GM18909 (cell line): ENCODE results near the gene ABL2.
"Not testable (repeated sequence)": the region's sequence is repeated elsewhere in the genome, so short reads cannot be mapped to it uniquely, and the experiment has no call there.

Experiments used
- ATAC-seq: cut with Tn5 transposase; IDR thresholded peaks from one replicate; pipeline ENCODE4 v1.9.1; 2021; ENCODE audit warnings: mild to moderate bottlenecking; ENCODE audit not compliant: unreplicated experiment, poor library complexity

The ABL2 gene

DNA sequence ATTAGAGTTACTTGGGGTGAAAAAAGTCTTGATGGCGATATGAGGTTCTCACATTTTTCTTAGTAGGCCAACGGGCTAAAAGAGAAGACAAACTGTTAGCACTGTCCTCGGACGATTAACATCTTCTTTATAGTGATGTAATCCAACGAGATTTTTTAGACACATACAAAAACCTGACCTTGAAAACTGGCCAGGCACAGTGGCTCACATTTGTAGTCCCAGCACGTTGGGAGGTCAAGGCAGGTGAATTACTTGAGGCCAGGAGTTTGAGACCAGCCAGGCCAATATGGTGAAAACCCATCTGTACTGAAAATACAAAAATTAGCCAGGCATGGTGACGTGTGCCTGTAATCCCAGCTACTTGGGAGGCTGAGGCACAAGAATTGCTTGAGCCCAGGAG lies 8.4 kb downstream of the ABL2 start:
- ATAC-seq = not testable (repeated sequence)

DNA sequence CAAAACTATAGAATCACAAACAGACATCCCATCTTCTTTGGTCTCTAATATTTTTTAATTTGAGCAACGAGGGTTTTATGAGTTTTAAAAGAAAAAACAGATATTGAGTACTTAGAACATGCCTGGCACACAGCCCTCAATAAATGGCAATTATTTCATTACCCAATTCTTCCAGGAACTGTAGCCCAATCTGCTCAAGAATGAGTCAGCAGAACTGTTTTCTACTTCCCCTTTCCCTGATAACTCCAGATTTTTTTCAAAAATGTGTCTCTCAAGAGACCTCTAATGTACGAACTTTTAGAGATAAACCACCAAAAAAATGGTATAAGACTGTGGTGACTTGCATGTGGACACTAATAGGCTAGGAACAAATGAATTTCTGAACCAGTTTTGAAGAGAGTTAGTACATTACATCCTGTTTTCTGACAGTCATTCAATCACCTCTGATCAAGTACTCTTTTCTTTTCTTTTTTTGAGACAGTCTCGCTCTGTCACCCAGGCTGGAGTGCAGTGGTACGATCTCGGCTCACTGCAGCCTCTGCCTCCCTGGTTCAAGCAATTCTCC lies 11.5 kb downstream of the ABL2 start:
- no peak for ATAC-seq

DNA sequence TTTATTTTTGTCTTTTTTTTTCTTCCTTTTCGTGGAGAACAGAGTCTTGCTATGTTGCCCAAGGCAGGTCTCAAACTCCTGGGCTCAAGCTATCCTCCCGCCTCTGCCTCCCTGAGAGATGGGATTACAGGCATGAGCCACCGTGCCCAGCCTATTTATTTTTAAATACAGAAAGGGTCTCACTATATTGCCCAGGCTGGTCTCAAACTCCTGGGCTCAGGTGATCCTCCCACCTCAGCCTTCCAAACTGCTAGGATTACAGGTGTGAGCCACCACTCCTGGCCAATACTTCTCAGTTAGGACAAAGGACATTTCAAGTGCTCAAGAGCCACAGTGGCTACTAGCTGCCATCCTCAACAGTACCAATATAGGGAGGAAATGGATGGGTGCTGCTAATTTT lies 16.2 kb downstream of the ABL2 start:
- ATAC-seq = not testable (repeated sequence)

- ATAC-seq = no peak
Observed at GRCh38 chr1:179208681-179209477, 20.6 kb downstream of the ABL2 start.

DNA sequence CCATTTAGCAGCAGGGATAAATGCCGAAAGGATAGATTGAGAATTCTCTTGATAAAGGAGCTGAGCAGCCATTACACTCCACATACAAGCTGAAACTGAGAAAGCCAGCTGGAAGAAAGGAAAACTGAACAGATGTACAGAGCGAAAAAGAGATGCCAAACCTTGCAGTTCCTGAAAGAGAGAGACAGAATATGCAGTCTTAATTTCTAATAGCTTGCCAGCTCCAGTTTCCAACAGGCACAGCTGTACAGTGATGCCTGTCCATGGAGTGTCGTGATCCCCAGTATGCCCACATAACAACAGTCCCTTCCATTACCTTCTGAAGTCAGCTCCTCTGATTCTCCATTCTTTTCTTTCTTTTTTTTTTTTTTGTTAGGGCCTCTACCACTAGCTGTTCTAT lies 22.7 kb downstream of the ABL2 start:
- ATAC-seq = no peak

GRCh38 chr1:179205284-179205683 lies 24.2 kb downstream of the ABL2 start:
- ATAC-seq = no peak

DNA sequence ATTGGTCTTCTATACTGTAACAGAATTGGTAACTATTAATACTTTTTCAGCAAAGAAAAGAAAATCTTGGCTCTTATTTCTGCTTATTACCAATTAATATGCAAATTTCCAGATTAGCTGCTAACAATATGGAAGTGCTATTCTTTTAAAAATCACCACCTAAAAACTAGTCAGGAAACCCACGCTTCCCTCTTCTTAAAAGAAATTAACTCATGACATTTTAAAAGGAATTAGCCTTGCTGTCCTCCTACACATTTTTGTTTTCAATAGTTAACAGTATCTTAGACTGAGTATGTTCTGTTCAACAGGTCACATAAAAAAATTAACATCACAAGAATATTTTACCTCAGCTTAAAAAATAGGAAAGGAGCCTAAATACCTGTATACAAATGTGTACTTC lies 27.3 kb downstream of the ABL2 start:
- ATAC-seq = no peak

- ATAC-seq = no peak
Observed at GRCh38 chr1:179200586-179200985, 28.9 kb downstream of the ABL2 start.

DNA sequence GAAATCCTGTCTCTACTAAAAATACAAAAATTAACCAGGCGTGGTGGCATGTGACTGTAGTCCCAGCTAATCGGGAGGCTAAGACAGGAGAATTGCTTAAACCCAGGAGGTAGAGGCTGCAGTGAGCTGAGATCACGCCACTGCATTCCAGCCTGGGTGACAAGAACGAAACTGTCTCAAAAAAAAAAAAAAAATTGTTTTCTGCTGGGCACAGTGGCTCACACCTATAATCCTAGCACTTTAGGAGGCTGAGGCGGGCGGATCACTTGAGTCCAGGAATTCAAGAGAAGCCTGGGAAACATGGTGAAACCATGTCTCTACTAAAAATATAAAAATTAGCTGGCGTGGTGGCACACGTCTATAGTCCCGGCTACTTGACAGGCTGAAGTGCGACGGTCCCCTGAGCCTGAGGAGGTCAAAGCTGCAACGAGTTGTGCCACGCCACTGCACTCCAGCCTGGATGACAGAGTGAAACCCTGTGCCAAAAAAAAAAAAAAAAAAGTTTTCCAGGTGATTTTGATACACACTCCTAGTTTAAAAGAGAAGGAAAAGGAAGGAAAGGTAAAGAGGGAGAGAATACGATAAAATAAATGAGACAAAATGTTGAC lies 31.7 kb downstream of the ABL2 start:
- ATAC-seq = no peak

DNA sequence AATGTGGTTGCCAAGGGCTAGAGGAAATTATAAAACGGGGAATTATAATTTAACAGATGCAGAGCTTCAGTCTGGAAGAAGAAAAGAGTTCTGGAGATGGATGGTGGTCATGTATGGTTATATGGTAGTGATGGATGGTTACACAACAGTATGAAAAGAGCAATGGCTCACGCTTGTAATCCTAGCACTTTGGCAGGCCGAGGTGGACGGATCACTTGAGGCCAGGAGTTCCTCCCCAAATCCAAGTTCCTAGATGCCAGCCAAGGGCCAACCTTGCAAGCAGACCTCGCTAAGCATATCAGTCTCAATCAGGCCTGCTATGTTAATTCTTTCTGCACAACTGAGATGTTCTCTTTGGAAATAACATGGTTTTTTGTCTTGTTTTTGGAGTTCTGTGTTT lies 33.6 kb downstream of the ABL2 start:
- not testable (repeated sequence) for ATAC-seq

DNA sequence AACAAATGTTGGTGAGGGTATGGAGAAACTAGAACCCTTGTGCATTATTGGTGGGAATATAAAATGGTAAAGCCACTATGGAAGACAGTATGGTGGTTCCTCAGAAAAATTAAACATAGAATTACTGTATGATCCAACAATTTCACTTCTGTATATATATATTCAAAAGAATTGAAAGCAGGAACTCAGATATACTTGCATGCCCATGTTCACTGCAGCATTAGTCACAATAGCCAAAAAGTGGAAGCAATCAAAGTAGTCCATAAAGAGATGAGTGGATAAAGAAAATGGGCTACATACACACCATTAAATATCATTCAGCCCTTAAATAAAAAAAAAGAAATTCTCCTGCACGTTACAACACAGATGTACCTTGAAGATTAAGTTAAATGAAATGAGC lies 34.1 kb downstream of the ABL2 start:
- no peak for ATAC-seq

DNA sequence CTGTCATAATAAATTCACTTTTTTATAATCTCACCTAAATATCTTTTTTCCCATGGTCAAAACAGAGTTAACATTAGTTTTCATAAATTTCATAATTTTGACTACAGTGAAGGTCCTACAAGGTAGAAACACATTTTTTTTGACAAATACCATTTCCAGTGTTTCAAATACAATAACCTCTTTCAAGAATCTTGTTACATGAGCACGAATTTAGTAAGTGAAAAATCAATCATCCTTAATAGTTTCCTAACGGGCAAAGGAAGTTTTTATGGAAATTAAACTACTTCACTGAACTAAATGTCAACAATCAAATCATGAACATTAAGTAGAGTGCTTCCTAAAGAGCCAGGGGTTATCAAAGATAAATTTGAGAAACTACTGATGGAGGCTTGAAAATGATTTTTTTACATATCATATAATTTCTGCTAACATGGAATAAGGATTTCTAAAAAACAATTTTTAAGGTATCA lies 35.4 kb downstream of the ABL2 start:
- no peak for ATAC-seq

- ATAC-seq = no peak
Observed at GRCh38 chr1:179190861-179191260, 38.6 kb downstream of the ABL2 start.

DNA sequence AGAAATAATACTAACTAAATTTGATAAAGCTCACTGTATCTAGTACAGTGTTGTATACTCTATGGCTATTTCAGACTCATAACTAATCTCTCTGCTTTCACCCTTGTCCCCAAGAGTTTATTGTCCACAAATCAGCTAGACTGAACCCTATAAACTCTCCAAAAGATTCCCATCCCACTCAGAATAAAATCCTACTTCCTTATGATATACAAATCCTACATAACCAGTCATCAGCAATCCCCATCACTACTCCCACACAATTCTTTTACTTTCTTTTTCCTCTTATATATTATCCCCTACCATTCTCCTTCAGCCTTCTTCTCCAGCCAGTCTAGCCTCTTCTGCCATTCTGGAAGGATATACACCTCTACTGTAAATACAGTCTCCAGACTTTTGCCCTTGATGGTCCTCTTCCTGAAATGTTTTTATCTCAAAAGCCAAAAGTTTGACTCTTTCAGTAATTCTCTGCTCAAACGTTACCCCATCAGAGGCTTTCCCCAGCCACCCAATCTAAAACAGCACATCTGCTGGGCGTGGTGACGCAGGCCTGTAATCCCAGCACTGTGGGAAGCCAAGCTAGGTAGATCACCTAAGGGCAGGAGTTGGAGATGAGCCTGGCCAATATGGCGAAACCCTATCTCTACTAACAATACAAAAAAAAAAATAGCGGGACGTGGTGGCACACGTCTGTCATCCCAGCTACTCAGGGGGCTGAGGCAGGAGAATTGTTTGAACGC lies 41.6 kb downstream of the ABL2 start:
- no peak for ATAC-seq

DNA sequence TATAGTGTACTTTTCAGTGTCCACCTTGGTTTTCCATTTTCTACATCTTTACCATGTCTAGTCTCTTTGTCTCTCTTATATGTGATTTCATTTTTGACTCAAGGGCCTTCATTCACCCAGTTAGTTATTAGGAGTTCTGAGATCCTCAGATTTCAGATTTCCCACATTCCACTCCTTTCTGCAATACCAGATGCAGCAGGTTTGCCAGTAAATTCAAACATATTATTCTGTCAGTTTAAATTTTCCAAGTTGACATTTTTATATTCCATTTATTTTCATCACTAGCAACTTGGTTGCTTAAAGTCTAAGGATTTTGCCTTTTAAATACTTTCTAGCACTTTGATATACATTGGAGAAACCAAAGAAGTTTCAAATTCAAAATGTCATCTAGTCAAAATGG lies 42.4 kb downstream of the ABL2 start:
- ATAC-seq = no peak

DNA sequence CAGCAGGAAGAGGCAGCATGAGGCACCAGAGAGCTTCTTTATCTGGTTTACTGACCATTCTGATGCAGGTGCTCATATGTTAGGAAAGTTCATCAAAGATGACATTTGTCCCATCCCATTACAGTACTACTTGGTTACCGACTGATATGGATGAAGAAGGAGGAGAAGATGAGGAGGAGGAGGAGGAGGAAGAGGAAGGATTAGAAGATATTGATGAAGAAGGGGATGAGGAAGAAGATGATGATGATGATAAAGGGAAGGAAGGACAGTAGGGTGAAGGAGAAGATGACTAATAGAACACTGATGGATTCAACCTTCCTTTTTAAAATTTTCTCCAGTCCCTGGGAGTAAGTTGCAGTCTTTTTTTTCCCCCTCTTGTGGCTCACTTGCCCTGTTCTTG lies 45.1 kb downstream of the ABL2 start:
- no peak for ATAC-seq

- ATAC-seq = no peak
Observed at GRCh38 chr1:179183857-179184256, 45.6 kb downstream of the ABL2 start.

- ATAC-seq = no peak
Observed at GRCh38 chr1:179178950-179179349, 50.5 kb downstream of the ABL2 start.

DNA sequence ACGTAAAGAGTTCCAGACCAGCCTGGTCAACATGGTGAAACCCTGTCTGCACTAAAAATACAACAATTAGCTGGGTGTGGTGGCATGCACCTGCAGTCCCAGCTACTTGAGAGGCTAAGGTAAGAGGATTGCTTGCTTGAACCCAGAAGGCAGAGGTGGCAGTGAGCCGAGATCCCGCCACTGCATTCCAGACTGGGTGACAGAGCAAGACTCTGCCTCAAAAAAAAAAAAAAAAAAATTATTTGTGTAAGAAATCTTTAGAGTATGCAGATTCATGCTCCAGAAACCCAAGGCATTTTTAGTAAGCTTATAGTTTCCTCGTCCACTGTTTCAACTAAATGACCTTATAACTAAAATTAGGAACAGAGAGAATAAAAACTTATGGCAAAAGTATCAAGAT lies 51.3 kb downstream of the ABL2 start:
- ATAC-seq = no peak

- no peak for ATAC-seq
Observed at GRCh38 chr1:179177615-179178014, 51.9 kb downstream of the ABL2 start.

- no peak for ATAC-seq
Observed at GRCh38 chr1:179177182-179177581, 52.3 kb downstream of the ABL2 start.
